ENCODE data around the gene SKIC8. TPM values are rescaled to one million over a fixed set of nuclear protein-coding genes. Genes with fewer than 3 reads are reported as not detected.
"Not testable (repeated sequence)": the region's sequence is repeated elsewhere in the genome, so short reads cannot be mapped to it uniquely, and the experiment has no call there.

The SKIC8 gene
- total and polyA plus RNA-seq, 7 donors: 17.7 to 48.9 (median 32.9) TPM

- Histone ChIP-seq H3K4me1 (no peaks in the 10 kb centered on the region), H3K36me3 (ENCODE audit: insufficient read depth in 1 of 2, low read depth in 1 of 2) (no peaks in the 10 kb centered on the region), H3K4me3 (no peak overlapping the region), H3K27me3 (ENCODE audit: insufficient read depth in 3 of 3, low read length in 2 of 3) (no peaks in the 10 kb centered on the region), H3K27ac (no peak overlapping the region), H3K9me3 (no peaks in the 10 kb centered on the region)
- ATAC-seq (no peak), DNase-seq (no peak)
- intact Hi-C loops (cut with DNase I): loop anchor here in 1 of 2 donors (5.0 kb wide), 1 partner anchor 1328 kb away; no protein-coding TSS in a partner anchor
- 85 to 94% (median 88%) methylated on average over 1 of the region's 1 CpG for WGBS, 3 donors
- TF ChIP-seq CTCF (IDR thresholded peaks at IDR 0.05): no peak
Measured at GRCh38 chr15:78255421-78256043, 43.9 kb downstream of the SKIC8 start.

DNA sequence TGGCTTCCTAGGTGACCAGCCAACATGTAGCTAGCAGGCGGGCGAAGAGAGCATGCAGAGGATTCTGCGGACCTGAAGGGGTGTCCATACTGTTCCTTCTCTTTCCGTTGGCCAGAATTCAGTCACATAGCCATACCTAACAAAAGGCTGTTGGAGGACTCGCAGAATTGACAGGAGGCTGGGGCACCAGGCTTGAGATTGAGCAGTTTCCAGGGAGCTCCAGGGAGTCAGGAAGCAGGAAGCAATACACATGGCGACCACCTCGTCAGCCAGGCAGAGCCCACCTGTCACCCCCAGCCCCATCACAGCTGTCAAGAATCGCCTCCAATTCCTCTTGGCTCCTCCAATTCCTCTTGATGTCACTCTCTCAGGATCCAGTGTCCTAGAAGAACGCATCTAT lies 48.3 kb downstream of the SKIC8 start:
- no peak for DNase-seq
- no peak for TF ChIP-seq CTCF (IDR thresholded peaks at IDR 0.05)
- intact Hi-C loops (cut with DNase I): no loop called here

DNA sequence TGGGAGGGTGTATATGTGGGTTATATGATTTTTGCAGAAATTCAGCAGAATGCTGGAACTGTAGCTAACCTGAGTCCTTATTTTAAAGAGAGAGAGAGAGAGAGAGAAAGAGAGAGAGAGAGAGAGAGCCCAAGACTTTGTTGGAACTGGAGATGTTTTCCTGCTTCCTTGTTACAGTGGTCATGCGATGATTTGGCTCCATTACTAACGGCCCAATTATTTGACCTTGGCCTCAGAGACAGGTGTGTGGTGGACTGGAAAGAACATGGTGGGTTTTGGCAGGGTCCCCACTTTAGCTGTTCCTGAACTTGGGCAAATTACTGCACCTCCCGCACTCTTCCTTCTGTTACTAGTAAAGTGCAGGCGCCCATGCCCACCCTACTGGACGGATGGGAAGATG lies 50.3 kb downstream of the SKIC8 start:
- intact Hi-C loops (cut with DNase I): loop anchor here in 1 of 2 donors (10.0 kb wide), 1 partner anchor 284 kb away; no protein-coding TSS in a partner anchor
- ATAC-seq (peak; percentile 42 to 80 (median 46)), DNase-seq (no peak)
- Histone ChIP-seq H3K27ac (no peak overlapping the region), H3K4me1 (peaks cover under 1% of the 10 kb centered on the region), H3K9me3 (no peaks in the 10 kb centered on the region), H3K36me3 (ENCODE audit: insufficient read depth in 1 of 2, low read depth in 1 of 2) (no peaks in the 10 kb centered on the region), H3K4me3 (no peak overlapping the region), H3K27me3 (ENCODE audit: insufficient read depth in 3 of 3, low read length in 2 of 3) (no peaks in the 10 kb centered on the region)
- WGBS, 3 donors: 60 to 68% (median 64%) methylated on average over 5 of the region's 5 CpGs
- TF ChIP-seq CTCF (IDR thresholded peaks at IDR 0.05): no peak

More for the DNA sequence above, 48.3 kb downstream of the SKIC8 start:
- no peaks in the 10 kb centered on the region for H3K36me3 ChIP-seq (ENCODE audit: insufficient read depth in 1 of 2, low read depth in 1 of 2)
- H3K4me1 ChIP-seq: no peaks in the 10 kb centered on the region
- H3K27me3 ChIP-seq (ENCODE audit: insufficient read depth in 3 of 3, low read length in 2 of 3): no peaks in the 10 kb centered on the region
- 68 to 81% (median 80%) methylated on average over 9 of the region's 9 CpGs for WGBS, 3 donors
- H3K27ac ChIP-seq: no peak overlapping the region
- no peak for ATAC-seq
- no peak overlapping the region for H3K4me3 ChIP-seq
- no peaks in the 10 kb centered on the region for H3K9me3 ChIP-seq

DNA sequence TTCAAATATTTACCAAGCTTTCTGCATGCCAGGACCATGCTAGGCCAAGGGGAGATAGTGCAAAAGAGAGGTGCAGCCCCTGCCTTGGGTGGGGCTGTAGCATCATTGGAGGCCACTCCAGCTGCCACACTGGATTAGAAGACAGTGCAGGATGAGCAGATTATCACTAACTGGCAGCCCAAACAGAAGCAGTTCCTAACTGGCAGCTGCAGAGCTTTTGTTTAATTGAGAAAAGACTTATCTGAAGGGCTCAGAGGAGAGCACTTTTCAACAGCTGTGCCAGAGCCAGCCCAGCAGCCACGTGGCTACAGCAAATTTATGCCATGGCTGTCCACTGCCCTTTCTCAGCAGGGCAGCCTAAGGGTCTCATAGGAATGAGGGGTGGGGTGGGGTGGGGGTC lies 51.5 kb downstream of the SKIC8 start:
- H3K4me3 ChIP-seq: no peak overlapping the region
- H3K4me1 ChIP-seq: peaks cover 5% of the 10 kb centered on the region
- no peak for ATAC-seq
- H3K27me3 ChIP-seq (ENCODE audit: insufficient read depth in 3 of 3, low read length in 2 of 3): no peaks in the 10 kb centered on the region
- intact Hi-C loops (cut with DNase I): loop anchor here in 1 of 2 donors (10.0 kb wide), 1 partner anchor 283 kb away; no protein-coding TSS in a partner anchor
- no peaks in the 10 kb centered on the region for H3K36me3 ChIP-seq (ENCODE audit: insufficient read depth in 1 of 2, low read depth in 1 of 2)
- WGBS, 3 donors: 52 to 62% (median 55%) methylated on average over 1 of the region's 1 CpG
- no peak for TF ChIP-seq CTCF (IDR thresholded peaks at IDR 0.05)
- no peaks in the 10 kb centered on the region for H3K9me3 ChIP-seq
- no peak for DNase-seq
- no peak overlapping the region for H3K27ac ChIP-seq

DNA sequence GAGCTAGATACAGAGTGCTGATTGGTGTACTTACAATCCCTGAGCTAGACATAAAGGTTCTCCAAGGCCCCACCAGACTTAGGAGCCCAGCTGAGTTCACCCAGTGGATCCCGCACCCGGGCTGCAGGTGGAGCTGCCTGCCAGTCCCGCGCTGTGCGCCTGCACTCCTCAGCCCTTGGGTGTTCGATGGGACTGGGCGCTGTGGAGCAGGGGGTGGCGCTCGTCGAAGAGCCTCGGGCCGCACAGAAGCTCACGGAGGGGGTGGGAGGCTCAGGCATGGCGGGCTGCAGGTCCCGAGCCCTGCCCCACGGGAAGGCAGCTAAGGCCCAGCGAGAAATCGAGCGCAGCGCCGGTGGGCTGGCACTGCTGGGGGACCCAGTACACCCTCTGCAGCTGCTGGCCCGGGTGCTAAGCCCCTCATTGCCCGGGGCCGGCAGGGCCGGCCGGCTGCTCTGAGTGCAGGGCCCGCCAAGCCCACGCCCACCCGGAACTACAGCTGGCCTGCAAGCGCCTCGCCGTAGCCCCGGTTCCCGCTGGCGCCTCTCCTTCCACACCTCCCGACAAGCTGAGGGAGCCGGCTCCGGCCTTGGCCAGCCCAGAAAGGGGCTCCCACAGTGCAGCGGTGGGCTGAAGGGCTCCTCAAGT lies 53.3 kb downstream of the SKIC8 start:
- H3K4me3 ChIP-seq; H3K9me3 ChIP-seq; H3K4me1 ChIP-seq; H3K27ac ChIP-seq; DNase-seq; H3K27me3 ChIP-seq (ENCODE audit: insufficient read depth in 3 of 3, low read length in 2 of 3); ATAC-seq; H3K36me3 ChIP-seq (ENCODE audit: insufficient read depth in 1 of 2, low read depth in 1 of 2): not testable (repeated sequence)
- 93 to 96% (median 93%) methylated on average over 24 to 39 of the region's 39 CpGs for WGBS, 3 donors
- intact Hi-C loops (cut with DNase I): loop anchor here in 1 of 2 donors (10.0 kb wide), 1 partner anchor 281 kb away; no protein-coding TSS in a partner anchor

GRCh38 chr15:78245392-78245791 lies 54.0 kb downstream of the SKIC8 start:
- DNase-seq; H3K27me3 ChIP-seq (ENCODE audit: insufficient read depth in 3 of 3, low read length in 2 of 3); H3K9me3 ChIP-seq; ATAC-seq; H3K4me3 ChIP-seq; H3K27ac ChIP-seq; H3K4me1 ChIP-seq; H3K36me3 ChIP-seq (ENCODE audit: insufficient read depth in 1 of 2, low read depth in 1 of 2): not testable (repeated sequence)
- 72 to 78% (median 73%) methylated on average over 13 to 14 of the region's 14 CpGs for WGBS, 3 donors
- intact Hi-C loops (cut with DNase I): loop anchor here in 1 of 2 donors (10.0 kb wide), 1 partner anchor 281 kb away; no protein-coding TSS in a partner anchor
